ENCODE data around the gene ZAP70.

Gene ZAP70

GRCh38 chr2:97718051-97718882 is 4.9 kb downstream of the ZAP70 start:
- H3K4me3 ChIP-seq (ENCODE audit: low read depth, low read length): no peak overlapping the region

GRCh38 chr2:97718942-97719341 is 5.6 kb downstream of the ZAP70 start:
- no peak for DNase-seq (ENCODE audit: low read depth)
- TF ChIP-seq, protein P1, sequence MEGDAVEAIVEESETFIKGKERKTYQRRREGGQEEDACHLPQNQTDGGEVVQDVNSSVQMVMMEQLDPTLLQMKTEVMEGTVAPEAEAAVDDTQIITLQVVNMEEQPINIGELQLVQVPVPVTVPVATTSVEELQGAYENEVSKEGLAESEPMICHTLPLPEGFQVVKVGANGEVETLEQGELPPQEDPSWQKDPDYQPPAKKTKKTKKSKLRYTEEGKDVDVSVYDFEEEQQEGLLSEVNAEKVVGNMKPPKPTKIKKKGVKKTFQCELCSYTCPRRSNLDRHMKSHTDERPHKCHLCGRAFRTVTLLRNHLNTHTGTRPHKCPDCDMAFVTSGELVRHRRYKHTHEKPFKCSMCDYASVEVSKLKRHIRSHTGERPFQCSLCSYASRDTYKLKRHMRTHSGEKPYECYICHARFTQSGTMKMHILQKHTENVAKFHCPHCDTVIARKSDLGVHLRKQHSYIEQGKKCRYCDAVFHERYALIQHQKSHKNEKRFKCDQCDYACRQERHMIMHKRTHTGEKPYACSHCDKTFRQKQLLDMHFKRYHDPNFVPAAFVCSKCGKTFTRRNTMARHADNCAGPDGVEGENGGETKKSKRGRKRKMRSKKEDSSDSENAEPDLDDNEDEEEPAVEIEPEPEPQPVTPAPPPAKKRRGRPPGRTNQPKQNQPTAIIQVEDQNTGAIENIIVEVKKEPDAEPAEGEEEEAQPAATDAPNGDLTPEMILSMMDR (IDR thresholded peaks at IDR 0.05; ENCODE audit: low read depth, low read length, missing control alignments): no peak
- no peak overlapping the region for H3K4me3 ChIP-seq (ENCODE audit: low read depth, low read length)

More at GRCh38 chr2:97718051-97718882, 4.9 kb downstream of the ZAP70 start:
- TF ChIP-seq, protein P1 (IDR thresholded peaks at IDR 0.05; ENCODE audit: low read depth, low read length, missing control alignments): no peak
- DNase-seq (ENCODE audit: low read depth): no peak

DNA sequence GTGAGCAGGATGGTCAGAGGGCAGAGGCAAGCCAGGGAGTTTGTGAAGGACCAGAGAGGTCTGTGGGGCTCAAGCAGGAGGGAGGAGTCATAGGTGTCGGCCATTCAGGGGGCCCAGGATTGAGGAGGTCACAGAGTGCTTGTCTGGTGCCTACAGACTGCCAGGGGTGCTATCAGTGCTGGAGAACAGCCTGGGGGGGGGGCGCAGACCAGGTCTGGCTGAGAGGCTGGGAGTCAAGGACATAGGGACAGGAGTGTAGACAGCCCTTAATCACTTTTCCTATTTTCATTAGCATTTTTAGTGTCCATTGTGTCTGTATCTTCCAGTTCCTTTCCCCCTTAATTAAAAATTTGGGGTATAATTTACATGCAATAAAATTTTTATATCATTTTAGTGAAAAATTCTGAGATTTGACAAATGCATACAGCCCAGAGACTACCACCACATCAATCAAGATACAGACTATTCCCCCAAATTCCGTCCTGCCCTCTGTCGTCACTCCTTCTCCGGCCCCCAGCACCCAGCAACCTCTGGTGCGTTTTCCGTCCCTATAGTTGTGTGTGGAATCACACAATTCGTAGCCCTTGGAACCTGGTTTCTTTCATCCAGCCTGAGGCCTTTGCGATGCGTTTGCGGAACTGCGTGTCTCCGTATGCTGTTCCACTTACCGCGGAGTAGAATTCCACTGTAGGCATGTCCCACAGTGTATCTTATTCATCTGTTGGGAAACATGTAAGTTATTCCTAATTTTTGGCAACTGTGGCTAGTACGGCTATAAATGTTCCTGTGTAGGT is 6.2 kb downstream of the ZAP70 start:
- DNase-seq (ENCODE audit: low read depth): no peak
- TF ChIP-seq, protein P1 (IDR thresholded peaks at IDR 0.05; ENCODE audit: low read depth, low read length, missing control alignments): no peak
- no peak overlapping the region for H3K4me3 ChIP-seq (ENCODE audit: low read depth, low read length)

- no peak for DNase-seq (ENCODE audit: low read depth)
- TF ChIP-seq, protein P1 (IDR thresholded peaks at IDR 0.05; ENCODE audit: low read depth, low read length, missing control alignments): no peak
- H3K4me3 ChIP-seq (ENCODE audit: low read depth, low read length): no peak overlapping the region
These were observed 7.4 kb downstream of the ZAP70 start for GRCh38 chr2:97720746-97721145.

DNA sequence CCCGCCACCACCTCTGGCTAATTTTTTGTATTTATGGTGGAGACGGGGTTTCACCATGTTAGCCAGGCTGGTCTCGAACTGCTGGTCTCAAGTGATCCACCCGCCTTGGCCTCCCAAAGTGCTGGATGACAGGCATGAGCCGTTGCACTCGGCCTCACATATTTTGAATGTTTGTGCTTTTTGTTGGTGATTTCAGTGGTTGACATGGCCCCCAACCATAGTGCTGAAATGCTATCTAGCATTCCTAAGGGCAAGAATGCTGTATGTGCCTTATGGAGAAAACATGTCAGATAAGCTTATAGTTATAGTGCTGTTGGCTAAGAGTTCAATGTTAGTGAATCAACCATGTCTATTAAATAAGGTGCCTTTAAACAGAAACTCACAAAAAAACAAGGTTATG is 8.9 kb downstream of the ZAP70 start:
- no peak for DNase-seq (ENCODE audit: low read depth)
- TF ChIP-seq, protein P1 (IDR thresholded peaks at IDR 0.05; ENCODE audit: low read depth, low read length, missing control alignments): no peak
- H3K4me3 ChIP-seq (ENCODE audit: low read depth, low read length): no peak overlapping the region

DNA sequence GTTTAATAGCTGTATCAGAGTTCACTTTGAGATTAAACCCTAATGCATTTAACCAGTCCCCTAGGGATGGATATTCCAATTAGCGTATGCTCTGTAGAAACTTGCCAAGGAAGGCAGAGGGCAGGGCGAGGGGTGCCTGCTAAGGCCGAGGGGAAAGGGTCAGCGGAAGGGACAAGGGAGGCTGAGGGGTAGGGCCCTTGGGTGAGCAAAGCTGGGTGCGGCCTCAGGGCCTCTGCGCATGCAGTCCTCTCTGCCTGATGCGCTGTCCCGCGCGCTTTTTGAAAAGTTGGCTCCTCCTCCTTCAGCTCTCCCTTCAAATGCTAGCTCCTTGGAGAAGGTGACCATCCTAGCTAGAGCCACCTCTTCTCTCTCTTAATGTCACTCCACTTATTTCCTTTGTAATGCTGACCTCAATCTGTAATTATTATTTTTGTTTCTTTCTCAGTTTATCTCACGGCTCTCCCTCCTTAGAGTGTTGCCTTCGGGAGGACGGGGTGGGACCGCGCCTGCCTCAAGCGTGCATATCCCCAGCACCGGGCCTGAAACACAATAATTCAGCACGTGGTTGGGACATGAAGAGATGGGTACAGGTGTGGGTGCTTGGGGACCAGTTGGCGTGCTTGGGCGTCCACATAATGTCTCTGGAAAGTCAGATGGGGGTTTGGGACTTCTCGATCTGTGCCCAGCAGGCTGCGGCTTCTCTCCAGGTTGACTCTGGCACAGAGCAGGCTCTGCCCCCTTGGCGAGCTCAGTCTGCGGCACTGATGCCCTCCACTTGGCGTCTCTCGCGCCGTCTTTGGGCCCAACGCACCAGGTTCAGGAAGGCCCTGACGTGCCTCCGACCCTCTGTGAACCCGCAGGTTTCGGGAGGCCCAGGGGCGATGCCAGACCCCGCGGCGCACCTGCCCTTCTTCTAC is 10.0 kb downstream of the ZAP70 start:
- no peak for DNase-seq (ENCODE audit: low read depth)
- H3K4me3 ChIP-seq (ENCODE audit: low read depth, low read length): no peak overlapping the region
- TF ChIP-seq, protein P1 (IDR thresholded peaks at IDR 0.05; ENCODE audit: low read depth, low read length, missing control alignments): no peak
